Hypothalamus (tissue), 51 donors: ENCODE results near the gene SLC25A21.

Source experiments
- DNase-seq, 51 donors: peaks; one replicate each; lab custom pipeline; 2025; lab: John Stamatoyannopoulos, UW

Gene SLC25A21

DNA sequence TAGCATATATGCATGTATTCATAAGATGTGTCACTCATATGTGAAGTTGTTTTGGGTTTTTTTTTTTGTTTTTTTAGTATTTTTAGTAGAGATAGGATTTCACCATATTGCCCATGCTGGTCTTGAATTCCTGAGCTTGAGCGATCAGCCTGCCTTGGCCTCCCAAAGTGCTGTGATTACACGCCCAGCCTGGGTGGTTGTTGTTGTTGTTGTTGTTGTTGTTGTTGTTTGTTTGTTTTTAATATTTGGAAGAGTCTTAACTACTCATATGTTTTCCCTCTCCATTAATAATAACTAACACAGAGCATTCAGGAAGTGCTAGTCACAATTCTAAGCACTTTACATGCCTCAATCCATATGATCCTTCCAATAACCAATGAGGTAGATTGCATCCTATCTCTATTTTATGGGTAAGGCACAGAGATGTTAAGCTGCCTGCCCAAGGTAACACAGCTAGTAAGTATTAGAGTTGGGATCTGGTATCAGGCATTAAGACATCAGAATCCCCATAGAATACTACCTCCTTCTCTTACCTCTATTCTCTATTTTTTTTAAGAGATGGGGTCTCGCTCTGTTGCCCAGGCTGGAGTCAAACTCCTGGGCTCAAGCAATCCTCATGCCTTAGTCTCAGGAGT is 27.6 kb downstream of the SLC25A21 start:
- DNase-seq, result no peak

DNA sequence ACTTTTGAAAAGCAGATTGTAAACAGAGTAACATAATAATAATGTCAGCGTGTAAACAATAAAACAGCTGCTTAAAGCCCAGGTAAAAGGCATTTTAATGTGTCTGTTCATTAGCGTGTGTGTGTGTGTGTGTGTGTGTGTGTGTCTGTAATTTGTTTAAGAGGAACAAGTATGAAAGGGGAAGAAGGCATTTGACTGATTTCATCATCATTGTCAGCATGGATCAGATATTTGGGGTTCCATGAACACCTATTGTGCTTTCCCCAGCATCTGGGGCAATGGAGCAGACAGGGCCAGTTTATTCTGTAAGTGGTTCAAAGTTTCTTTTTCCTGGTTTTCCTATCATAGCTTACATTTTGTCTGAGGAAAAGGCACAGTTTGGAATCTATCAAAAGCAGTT is 28.9 kb downstream of the SLC25A21 start:
- DNase-seq, result no peak

DNA sequence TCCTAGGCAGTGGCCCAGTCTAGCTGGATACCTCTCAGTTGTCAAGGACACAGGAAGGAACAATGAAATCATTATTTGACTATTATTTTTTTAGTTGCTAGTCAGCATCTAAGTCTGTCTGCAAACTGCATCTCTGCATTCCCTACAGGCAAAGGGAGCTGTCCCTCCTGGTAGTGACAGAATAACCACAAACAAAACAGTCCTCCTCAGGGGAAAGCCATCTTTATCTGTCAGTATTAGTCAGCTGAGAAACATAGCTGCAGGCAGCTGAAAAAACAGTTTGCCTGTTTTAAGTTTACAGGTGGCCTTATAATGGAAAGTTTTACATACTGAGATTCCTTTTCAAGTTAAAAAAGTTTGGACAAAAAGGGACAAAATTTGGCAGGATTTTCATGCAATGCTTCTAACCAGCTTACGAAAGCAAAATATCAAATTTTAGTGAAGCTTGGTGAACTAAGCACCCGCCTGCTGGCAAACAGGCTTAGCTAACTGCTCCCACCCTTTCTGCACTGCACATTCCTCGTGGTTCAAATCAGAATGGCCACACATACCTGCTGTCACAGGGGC is 29.5 kb downstream of the SLC25A21 start:
- no peak for DNase-seq

DNA sequence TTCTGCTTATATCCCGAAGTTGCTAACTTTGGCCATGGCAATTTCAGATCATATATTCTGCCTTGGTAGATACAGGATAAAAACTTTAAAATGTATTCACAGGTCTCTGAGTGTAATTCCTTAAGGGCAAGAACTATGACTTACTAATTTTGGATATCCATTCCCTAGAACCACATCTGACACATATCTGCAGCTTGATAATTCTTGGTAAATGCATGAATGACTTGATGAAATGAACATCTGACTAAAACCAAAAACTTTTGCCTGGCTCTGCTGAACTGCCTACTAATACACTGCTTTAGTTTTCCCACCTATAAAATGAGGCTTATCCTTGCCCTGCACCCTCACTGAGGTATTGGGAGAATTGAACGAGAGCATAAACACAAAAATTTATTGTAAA is 32.2 kb downstream of the SLC25A21 start:
- no peak for DNase-seq

DNA sequence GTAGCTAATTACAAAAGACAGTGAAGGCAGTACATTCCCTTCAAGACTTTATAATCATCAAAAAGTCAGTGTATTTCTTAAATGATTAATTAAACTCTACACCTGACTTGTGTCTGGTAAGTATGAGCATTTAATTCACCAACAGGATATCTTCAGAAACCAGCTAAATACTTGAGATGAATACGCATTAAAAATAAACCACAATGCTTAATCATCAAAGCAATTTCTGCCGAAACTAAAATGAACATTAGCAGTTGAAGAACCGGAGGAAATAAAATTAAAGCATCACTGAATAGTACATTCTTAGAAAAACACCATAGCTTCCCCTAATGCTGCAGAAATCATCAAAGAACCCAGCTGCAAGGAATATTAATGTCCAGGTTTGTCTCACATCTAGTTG is 32.7 kb downstream of the SLC25A21 start:
- no peak for DNase-seq

DNA sequence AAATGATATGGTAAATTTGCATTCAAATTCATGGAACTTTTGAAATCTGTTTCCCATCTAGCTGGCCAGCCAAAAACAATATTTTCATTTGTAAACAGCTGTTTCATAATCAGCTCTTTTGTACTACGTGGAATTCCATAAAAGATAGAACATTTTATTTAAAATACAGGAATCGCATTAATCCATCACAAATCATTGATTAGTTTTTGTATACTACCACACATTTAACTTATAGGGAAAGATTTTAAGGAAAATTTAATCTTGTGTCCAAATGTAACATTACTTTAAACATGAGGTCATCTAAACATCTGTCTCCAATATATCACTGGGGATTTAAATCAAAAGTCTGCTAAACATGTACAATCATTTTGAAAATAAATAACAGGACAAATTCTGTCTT is 33.5 kb downstream of the SLC25A21 start:
- no peak for DNase-seq

DNA sequence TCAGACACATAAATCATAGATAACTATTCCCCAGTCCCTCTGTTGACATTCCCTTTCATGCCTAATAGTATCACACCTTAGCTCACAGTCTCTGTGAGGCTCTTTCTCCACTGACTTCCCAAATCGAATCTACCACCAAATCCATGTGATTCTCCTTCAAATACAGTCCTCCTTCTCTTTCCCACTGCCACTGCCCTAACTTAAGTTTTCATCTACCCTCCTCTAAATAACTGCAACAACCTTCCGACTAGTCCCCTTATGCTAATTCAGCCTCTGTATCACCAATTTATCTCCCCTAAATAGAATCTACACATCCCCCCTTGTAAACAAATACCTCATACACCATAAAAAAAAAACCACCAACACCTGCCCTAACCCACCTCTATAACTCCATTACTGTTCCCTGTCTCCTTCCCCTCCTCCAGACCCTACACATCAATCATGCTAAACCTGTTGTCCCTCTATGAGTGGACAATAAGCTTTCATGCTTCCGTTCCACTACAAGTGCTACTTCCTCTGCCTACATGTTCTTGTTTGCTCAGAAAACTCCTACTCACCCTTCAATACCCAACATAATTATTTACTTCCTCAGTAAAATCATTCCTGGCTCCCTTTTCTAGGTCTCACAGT is 39.0 kb downstream of the SLC25A21 start:
- no peak for DNase-seq

DNA sequence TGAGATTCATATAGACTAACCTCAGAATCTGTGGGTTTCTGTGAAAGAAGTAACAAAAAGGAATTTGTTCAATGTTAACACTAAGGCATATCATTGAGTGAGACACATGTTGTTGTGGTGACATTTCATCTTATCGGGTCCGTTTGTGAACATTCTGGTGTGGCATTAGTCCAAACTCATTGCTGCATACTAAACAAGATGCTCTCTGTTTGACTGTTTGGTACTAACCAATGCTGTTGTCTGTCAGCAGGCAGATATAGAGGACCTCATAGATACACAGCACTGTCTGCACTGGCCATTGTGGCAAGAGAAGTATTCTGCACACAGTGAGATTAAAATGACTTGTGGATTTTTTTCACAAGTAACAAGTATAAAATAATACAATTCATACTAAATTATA is 41.2 kb downstream of the SLC25A21 start:
- DNase-seq, result peak in 13 of 51 donors; percentile 1 to 51 (median 6)

DNA sequence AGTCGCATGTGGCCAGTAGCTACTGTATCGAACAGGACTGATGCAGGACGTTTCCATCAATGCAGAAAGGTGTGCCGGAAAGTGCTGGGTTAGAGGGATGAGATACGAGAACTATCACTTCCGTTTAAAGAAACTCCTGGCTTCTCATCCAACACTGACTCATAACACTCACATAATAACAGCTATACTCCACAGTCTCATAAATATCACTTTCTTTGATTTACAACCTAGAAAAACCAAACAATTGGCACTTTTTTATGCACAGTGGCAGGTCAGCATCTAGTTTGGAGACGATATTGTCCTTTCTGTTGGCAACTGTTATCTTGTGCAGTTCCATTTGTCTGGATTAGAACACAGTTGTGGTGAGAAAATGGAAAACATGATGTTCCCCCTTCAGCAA is 43.4 kb downstream of the SLC25A21 start:
- no peak for DNase-seq

DNA sequence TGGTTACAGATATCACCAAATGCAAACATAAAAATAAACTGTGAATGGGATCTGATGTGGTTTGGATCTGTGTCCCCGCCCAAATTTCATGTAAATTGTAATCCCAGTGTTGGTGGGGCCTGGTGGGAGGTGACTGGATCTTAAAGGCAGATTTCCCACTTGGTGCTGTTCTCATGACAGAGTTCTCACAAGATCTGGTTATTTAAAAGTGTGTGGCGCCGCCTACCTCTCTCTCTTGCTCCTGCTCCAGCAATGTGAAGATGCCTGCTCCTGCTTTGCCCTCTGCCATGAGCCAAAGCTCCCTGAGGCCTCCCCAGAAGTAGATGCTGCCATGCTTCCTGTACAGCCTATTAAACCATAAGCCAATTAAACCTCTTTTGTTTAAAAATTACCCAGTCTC is 47.8 kb downstream of the SLC25A21 start:
- no peak for DNase-seq

DNA sequence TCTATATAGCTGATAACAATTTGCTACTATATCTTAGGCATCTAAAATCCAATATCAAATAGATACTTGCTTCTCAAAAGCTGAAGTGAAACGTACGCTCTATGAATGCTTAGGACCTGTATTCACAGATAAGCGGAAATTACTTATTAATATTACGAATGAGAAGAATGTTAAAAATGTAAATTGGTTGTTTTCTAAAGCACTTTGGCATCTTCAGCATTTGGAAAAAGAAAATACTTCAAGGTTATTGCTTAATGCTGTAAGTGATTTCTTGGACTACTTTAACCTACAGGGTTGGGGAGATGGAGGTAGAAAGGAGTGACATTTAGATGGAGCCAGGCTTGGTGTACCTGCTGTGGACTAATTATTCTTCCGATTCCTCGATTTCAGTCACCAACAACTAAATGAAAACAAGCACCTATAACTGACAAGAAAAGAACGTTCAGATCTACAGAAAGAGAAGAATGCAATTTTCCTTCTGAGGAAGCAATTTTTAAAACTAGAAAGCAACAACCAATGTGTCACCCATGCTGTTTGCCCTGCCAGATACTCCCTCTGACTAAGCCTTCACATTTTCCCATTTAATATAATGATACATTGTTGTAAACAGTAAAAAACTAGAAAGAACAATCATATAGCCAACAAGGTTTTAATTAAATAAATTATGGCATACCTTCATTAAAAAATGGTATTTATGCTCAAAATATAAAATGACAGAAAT is 49.3 kb downstream of the SLC25A21 start:
- DNase-seq, result no peak

DNA sequence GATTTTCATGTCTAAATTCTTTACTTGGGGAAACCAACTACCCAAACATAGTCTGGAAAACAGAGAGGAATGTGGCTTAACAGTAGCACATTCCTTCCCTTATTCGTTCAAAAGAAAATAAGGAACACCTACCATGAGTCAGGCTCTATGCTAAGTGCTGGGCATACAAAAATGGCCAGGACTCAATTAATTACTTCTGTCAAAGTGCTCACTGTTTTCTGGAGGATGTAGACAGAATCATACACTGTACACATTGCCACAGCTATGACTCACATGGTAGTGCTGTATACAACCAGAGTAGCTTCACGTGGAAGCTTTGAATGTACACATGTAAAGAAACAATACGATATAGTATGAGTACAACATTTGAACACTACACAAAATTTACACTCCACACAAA is 50.1 kb downstream of the SLC25A21 start:
- no peak for DNase-seq

DNA sequence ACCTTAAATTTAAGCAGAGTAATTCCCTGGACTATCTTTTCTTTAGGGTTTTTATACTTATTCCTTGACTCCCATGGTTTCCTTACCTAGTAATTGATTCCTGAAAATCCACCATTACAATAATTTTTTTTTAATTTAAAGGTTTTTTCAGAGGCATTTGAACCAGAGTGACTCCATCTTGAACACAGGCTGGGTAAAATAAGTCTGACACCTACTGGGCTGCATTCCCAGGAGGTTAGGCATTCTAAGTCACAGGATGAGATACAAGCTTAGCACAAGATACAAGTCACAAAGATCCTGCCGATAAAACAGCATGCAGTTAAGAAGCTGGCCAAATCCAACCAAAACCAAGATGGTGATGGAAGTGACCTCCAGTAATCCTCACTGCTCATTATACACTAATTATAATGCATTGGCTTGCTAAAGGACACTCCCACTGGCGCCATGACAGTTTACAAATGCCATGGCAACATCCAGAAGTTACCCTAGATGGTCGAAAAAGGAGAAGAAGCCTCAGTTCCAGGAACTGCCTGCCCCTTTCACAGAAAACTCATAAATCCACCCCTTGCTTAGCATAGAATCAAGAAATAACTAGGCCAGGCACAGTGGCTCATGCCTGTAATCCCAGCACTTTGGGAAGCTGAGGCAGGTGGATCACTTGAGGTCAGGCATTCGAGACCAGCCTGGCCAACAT is 53.6 kb downstream of the SLC25A21 start:
- no peak for DNase-seq

DNA sequence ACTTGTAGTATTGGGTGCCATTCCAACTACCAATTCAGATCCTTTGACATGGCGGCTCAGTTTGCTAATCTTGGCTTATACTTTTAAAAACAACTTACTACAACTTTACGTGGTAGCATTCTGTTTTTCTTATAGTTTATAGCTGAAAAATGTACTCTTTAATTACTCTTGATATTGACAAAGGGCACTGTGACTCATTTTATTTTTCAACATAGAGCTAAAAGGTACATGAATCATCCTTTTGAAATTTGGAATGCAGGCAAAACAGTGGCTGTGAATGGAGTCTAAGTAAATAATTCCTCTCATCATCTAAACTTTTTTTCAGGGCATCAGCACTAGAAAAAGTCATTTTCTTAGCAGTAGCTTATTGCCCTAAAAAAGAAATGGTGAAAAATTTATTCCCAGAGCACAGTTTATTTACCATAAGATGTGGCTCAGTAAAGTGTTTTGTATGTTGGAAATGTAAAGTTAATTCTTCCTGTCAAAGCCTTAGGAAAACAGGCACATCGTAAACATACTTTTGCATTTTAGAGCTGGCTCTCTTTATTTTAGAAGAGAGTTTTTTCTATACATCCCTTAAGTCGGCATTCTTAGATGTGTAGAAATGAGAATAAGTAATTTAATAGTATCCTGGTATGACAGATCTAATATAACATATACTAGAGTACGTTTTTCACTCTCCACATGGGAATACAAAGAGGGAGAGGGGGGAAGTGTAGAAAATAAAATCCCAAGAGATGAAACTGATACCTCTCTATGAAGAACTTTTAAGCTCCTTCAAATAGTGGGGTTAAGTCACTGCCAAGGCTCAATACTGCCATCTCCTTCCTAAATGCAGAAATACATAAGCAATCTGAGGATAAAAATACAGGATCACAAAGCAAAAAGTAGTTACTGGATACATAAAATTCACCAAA is 55.2 kb downstream of the SLC25A21 start:
- DNase-seq, result no peak

DNA sequence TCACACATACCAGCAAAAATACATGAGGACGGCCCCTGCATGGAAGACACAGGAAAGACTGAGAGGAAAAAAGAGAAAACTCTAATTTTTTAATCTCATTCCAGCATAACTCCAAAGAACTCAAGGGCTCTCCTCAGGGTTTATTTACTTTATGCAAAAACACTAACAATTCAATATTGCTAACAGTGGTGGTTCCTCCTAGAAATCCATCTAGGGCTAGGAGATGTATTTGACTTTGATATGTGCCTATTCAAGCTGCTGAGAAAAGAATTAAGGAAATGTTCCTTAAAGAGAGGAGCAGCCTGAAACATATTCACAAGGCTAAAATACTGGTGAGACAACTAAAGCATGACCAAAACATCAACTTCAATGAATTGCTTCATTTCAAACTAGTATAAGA is 57.0 kb downstream of the SLC25A21 start:
- DNase-seq, result no peak

DNA sequence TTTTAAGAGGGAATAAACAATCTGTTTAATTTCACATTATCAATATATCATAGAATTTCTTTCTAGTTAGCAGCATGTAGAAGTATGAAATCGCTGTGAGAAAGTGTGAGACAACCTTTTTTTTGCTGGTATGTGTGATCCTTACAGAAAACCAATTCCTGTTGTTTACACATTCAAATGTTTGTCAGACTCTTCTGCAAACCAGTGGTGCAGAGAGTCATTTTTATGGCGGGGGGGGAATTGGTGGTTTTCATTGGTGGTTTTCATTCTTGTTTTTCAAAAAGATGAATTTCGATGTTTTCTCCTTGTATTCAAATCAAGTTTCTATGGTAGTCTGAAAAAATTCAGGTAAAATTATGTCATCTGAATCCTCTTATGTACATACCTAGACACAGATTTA is 57.8 kb downstream of the SLC25A21 start:
- no peak for DNase-seq

DNA sequence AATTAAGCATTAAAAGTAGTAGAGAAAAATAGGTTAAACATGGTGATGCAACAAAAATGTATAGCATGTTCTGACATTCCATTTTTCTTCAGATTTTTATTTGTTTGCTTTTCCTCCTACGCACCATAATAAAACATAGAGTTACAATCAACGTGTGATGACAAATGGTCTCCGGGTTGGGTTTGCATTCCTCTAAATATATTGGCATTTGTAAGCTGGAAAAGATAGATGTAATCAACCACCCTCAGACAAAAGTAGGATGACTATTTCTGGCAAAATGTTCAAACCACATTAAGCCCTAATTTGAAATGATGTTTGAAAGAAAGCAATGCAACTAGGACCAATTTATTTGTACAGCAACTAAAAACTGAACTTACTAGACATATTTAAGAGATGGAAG is 58.4 kb downstream of the SLC25A21 start:
- no peak for DNase-seq

DNA sequence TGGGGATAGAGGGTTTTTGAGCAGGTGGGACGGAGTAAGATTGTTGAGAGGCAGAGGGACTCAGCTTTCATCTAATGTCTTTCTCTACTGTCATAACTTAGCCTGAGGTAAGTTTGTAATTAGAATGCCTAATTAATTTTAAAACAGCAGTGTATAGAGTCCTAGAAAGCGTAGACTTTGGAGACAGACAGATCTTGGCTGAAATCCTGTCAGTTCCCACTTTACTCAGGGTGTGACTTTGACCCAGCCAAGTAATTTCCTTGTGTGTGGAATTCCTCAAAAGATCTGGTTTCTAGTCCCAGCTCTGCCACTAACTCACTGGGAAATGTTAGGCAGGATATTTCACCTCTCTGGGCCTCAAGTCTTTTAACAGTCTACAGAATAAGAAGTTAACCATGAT is 74.3 kb downstream of the SLC25A21 start:
- no peak for DNase-seq

DNA sequence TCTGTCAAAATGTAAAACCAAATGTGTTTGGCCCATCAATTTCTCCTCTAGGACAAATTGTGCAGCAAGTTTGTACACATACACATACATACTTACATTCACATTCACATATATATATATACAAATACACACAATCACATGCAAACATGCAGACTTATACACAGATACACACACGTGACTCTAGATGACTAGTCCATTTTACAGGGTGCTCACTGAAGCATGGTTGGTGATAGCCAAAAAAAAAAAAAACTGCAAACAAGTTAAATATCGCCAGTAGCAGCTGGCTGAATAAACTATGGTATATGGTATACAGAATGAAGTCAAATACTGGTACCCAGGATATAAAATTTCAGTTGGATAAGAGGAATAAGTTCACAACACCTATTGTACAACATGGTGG is 77.9 kb downstream of the SLC25A21 start:
- no peak for DNase-seq

DNA sequence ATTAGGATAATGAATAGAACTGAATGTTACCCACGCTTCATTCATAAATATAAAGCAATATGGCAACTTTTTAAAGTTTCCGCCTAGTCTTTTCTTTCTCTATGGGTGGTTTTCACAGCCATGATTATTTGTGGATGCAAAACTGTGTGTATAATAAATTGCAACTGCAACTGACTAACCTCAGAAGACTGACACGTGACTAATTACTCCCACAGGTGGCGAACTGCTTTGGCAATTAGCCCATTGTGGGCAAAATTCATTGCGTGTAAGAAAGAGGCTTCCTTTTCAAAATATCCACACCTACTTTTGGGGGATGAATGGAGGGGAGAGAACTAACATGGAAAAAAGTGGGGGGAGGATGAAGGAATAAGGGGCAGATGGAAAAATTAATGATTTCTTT is 79.0 kb downstream of the SLC25A21 start:
- DNase-seq, result no peak
